BLaER1 treated with 17β-estradiol and CSF1 and Interleukin-3, amounts not matched to agents 10 nM and 100 nM (cell line): ENCODE data around the gene PHACTR3.

Experiments used
- H3K27ac ChIP-seq, 11 experiments: shearing (Covaris generic); formaldehyde crosslinking; 2 replicates each; pipeline ENCODE4 v1.8.1; 2022
- H3K27me3 ChIP-seq, 11 experiments: shearing (Covaris generic); formaldehyde crosslinking; 2 replicates each; pipeline ENCODE4 v1.8.1; 2022
- H3K36me3 ChIP-seq, 11 experiments: shearing (Covaris generic); formaldehyde crosslinking; 2 replicates each; pipeline ENCODE4 v1.8.1; 2022
- H3K4me1 ChIP-seq, 10 experiments: shearing (Covaris generic); formaldehyde crosslinking; 2 replicates each; pipeline ENCODE4 v1.8.1; 2022
- H3K4me2 ChIP-seq, 11 experiments: shearing (Covaris generic); formaldehyde crosslinking; 2 replicates each; pipeline ENCODE4 v1.8.1; 2022
- H3K4me3 ChIP-seq, 10 experiments: shearing (Covaris generic); formaldehyde crosslinking; 2 replicates each; pipeline ENCODE4 v1.8.1; 2022
- H3K9ac ChIP-seq, 11 experiments: shearing (Covaris generic); formaldehyde crosslinking; 2 replicates each; pipeline ENCODE4 v1.8.1; 2022
- H3K9me3 ChIP-seq, 11 experiments: shearing (Covaris generic); formaldehyde crosslinking; replicated peaks in 1 of 11; 2 replicates each; pipeline ENCODE4 v1.8.1; 2022
- H4K20me1 ChIP-seq, 11 experiments: shearing (Covaris generic); formaldehyde crosslinking; 2 replicates each; pipeline ENCODE4 v1.8.1; 2022
- Cebpa-rat ChIP-seq, 11 experiments: shearing (Covaris generic); IDR thresholded peaks; 2 replicates each; pipeline ENCODE4 v1.8.1; 2022

The PHACTR3 gene

GRCh38 chr20:59789686-59790085, 185.3 kb downstream of the PHACTR3 start:
- no peaks in the 10 kb centered on the region for H3K27me3 ChIP-seq

GRCh38 chr20:59790346-59790745, 186.0 kb downstream of the PHACTR3 start:
- H3K4me3 ChIP-seq: no peak overlapping the region
- TF ChIP-seq Cebpa-rat (IDR thresholded peaks at IDR 0.05): no peak
- peaks cover 27 to 92% (median 71%) of the 10 kb centered on the region in 11 experiments for H3K9me3 ChIP-seq
- no peak overlapping the region for H3K9ac ChIP-seq
- H3K27ac ChIP-seq: no peak overlapping the region
- H3K4me2 ChIP-seq: no peak overlapping the region
- H3K27me3 ChIP-seq: no peaks in the 10 kb centered on the region
- peaks cover 0 to 23% (median 0%) of the 10 kb centered on the region in 11 experiments; a peak in 6 of 22 replicates for H4K20me1 ChIP-seq
- H3K36me3 ChIP-seq: peaks cover 0 to 100% (median 100%) of the 10 kb centered on the region in 11 experiments; a peak in 20 of 22 replicates
- peaks cover 0 to 12% (median 0%) of the 10 kb centered on the region in 10 experiments; a peak in 3 of 20 replicates for H3K4me1 ChIP-seq

More at GRCh38 chr20:59789686-59790085, 185.3 kb downstream of the PHACTR3 start:
- H3K4me3 ChIP-seq: no peak overlapping the region
- no peak for TF ChIP-seq Cebpa-rat (IDR thresholded peaks at IDR 0.05)
- no peak overlapping the region for H3K4me2 ChIP-seq
- peaks cover 27 to 87% (median 64%) of the 10 kb centered on the region in 11 experiments for H3K9me3 ChIP-seq
- H3K4me1 ChIP-seq: peaks cover 0 to 12% (median 0%) of the 10 kb centered on the region in 10 experiments; a peak in 3 of 20 replicates
- H3K36me3 ChIP-seq: peaks cover 0 to 99% (median 97%) of the 10 kb centered on the region in 11 experiments; a peak in 20 of 22 replicates
- H4K20me1 ChIP-seq: peaks cover 0 to 24% (median 0%) of the 10 kb centered on the region in 11 experiments; a peak in 6 of 22 replicates
- H3K27ac ChIP-seq: no peak overlapping the region
- H3K9ac ChIP-seq: no peak overlapping the region

GRCh38 chr20:59792300-59792699, 188.0 kb downstream of the PHACTR3 start:
- no peak overlapping the region for H3K4me2 ChIP-seq
- TF ChIP-seq Cebpa-rat (IDR thresholded peaks at IDR 0.05): no peak

GRCh38 chr20:59794555-59794954, 190.2 kb downstream of the PHACTR3 start:
- Histone ChIP-seq H3K9ac (no peak overlapping the region), H3K27ac (no peak overlapping the region), H3K9me3 (peaks cover 54 to 90% (median 74%) of the 10 kb centered on the region in 11 experiments), H3K27me3 (no peaks in the 10 kb centered on the region), H4K20me1 (peaks cover 0 to 27% (median 0%) of the 10 kb centered on the region in 11 experiments; a peak in 1 of 22 replicates), H3K36me3 (peaks cover 0 to 100% (median 94%) of the 10 kb centered on the region in 11 experiments; a peak in 20 of 22 replicates), H3K4me1 (no peaks in the 10 kb centered on the region), H3K4me2 (no peak overlapping the region), H3K4me3 (no peak overlapping the region)
- no peak for TF ChIP-seq Cebpa-rat (IDR thresholded peaks at IDR 0.05)

More at GRCh38 chr20:59792300-59792699, 188.0 kb downstream of the PHACTR3 start:
- no peaks in the 10 kb centered on the region for H3K27me3 ChIP-seq
- H4K20me1 ChIP-seq: peaks cover 0 to 13% (median 0%) of the 10 kb centered on the region in 11 experiments; a peak in 1 of 22 replicates
- peaks cover 0 to 100% (median 100%) of the 10 kb centered on the region in 11 experiments; a peak in 20 of 22 replicates for H3K36me3 ChIP-seq
- H3K27ac ChIP-seq: no peak overlapping the region
- no peak overlapping the region for H3K9ac ChIP-seq
- peaks cover 0 to 1% (median 0%) of the 10 kb centered on the region in 10 experiments; a peak in 1 of 20 replicates for H3K4me1 ChIP-seq
- no peak overlapping the region; a peak in 1 of 20 replicates for H3K4me3 ChIP-seq
- H3K9me3 ChIP-seq: peaks cover 45 to 95% (median 87%) of the 10 kb centered on the region in 11 experiments

GRCh38 chr20:59800309-59800708, 196.0 kb downstream of the PHACTR3 start:
- no peak for TF ChIP-seq Cebpa-rat (IDR thresholded peaks at IDR 0.05)
- Histone ChIP-seq H3K27me3 (no peaks in the 10 kb centered on the region), H3K9me3 (peaks cover 23 to 47% (median 41%) of the 10 kb centered on the region in 11 experiments)

GRCh38 chr20:59802018-59802417, 197.7 kb downstream of the PHACTR3 start:
- Histone ChIP-seq H3K9ac (peak overlapping the region in 1 of 11 experiments; percentile 7; a peak in 1 of 22 replicates), H3K4me2 (no peak overlapping the region), H3K27me3 (no peaks in the 10 kb centered on the region), H3K27ac (no peak overlapping the region; a peak in 1 of 22 replicates), H3K4me3 (no peak overlapping the region), H3K4me1 (peaks cover 0 to 19% (median 11%) of the 10 kb centered on the region in 10 experiments; a peak in 8 of 20 replicates), H4K20me1 (peaks cover 0 to 89% (median 0%) of the 10 kb centered on the region in 11 experiments; a peak in 9 of 22 replicates), H3K36me3 (peaks cover 0 to 99% (median 93%) of the 10 kb centered on the region in 11 experiments; a peak in 18 of 22 replicates), H3K9me3 (peaks cover 6 to 30% (median 24%) of the 10 kb centered on the region in 11 experiments; a peak in 20 of 22 replicates)
- no peak for TF ChIP-seq Cebpa-rat (IDR thresholded peaks at IDR 0.05)

More at GRCh38 chr20:59800309-59800708, 196.0 kb downstream of the PHACTR3 start:
- H3K27ac ChIP-seq: no peak overlapping the region
- H4K20me1 ChIP-seq: peaks cover 0 to 81% (median 0%) of the 10 kb centered on the region in 11 experiments; a peak in 9 of 22 replicates
- H3K4me3 ChIP-seq: no peak overlapping the region
- H3K4me2 ChIP-seq: no peak overlapping the region
- peaks cover 0 to 99% (median 93%) of the 10 kb centered on the region in 11 experiments; a peak in 18 of 22 replicates for H3K36me3 ChIP-seq
- H3K9ac ChIP-seq: no peak overlapping the region
- H3K4me1 ChIP-seq: peaks cover 0 to 19% (median 11%) of the 10 kb centered on the region in 10 experiments; a peak in 8 of 20 replicates

- no peak overlapping the region; a peak in 1 of 22 replicates for H3K27ac ChIP-seq
- 0 out of 22 replicates have a peak overlapping the region, but pooled peaks of 1 of the 11 experiments have one; percentile 7 for H3K9ac ChIP-seq
- no peak overlapping the region for H3K4me2 ChIP-seq
- H4K20me1 ChIP-seq: peaks cover 0 to 91% (median 0%) of the 10 kb centered on the region in 11 experiments; a peak in 10 of 22 replicates
- H3K4me3 ChIP-seq: no peak overlapping the region
- peaks cover 0 to 19% (median 11%) of the 10 kb centered on the region in 10 experiments; a peak in 8 of 20 replicates for H3K4me1 ChIP-seq
- no peak for TF ChIP-seq Cebpa-rat (IDR thresholded peaks at IDR 0.05)
- H3K27me3 ChIP-seq: no peaks in the 10 kb centered on the region
- peaks cover 0 to 99% (median 93%) of the 10 kb centered on the region in 11 experiments; a peak in 18 of 22 replicates for H3K36me3 ChIP-seq
- H3K9me3 ChIP-seq: peaks cover 0 to 24% (median 17%) of the 10 kb centered on the region in 11 experiments; a peak in 15 of 22 replicates
Measured at GRCh38 chr20:59802471-59803221, 198.3 kb downstream of the PHACTR3 start.

GRCh38 chr20:59804347-59804746, 200.0 kb downstream of the PHACTR3 start:
- Histone ChIP-seq H3K27me3 (no peaks in the 10 kb centered on the region), H3K4me1 (peaks cover 0 to 24% (median 16%) of the 10 kb centered on the region in 10 experiments; a peak in 13 of 20 replicates), H3K4me3 (no peak overlapping the region), H3K27ac (no peak overlapping the region), H4K20me1 (peaks cover 0 to 99% (median 14%) of the 10 kb centered on the region in 11 experiments; a peak in 12 of 22 replicates), H3K9ac (no peak overlapping the region), H3K36me3 (peaks cover 0 to 100% (median 96%) of the 10 kb centered on the region in 11 experiments; a peak in 18 of 22 replicates), H3K9me3 (peaks cover 0 to 18% (median 12%) of the 10 kb centered on the region in 11 experiments; a peak in 14 of 22 replicates), H3K4me2 (no peak overlapping the region)
- TF ChIP-seq Cebpa-rat (IDR thresholded peaks at IDR 0.05): no peak
